K562 (cell line): ENCODE results near the gene DNAJB12. TPM values are rescaled to one million over a fixed set of nuclear protein-coding genes. Genes with fewer than 3 reads are reported as not detected.

Source experiments
- CREBBP ChIP-seq: IDR thresholded peaks from one replicate; pipeline ENCODE4 v1.6.1; 2012; ENCODE audit warnings: low read depth, mild to moderate bottlenecking, control low read depth, inconsistent platforms, low read length
- CREM ChIP-seq: IDR thresholded peaks from 2 replicates; pipeline ENCODE4 v1.6.1; 2014; ENCODE audit warnings: antibody characterized with exemption, low read depth
- FOSL1 ChIP-seq: fragments of 200-800 bp; sonication (Bioruptor generic); conservative IDR thresholded peaks from 2 replicates; pipeline ENCODE4 v1.6.1; 2016; ENCODE audit warnings: missing genetic modification characterization, missing compliant biosample characterization
- GTF2B ChIP-seq: IDR thresholded peaks from 2 replicates; pipeline ENCODE4 v1.6.1; 2011; ENCODE audit not compliant: insufficient read length; ENCODE audit errors: extremely low read depth
- HLTF ChIP-seq: fragments of 450-650 bp; IDR thresholded peaks from 2 replicates; pipeline ENCODE4 v1.6.1; 2016
- NFE2L1 ChIP-seq: fragments of 450-650 bp; IDR thresholded peaks from 2 replicates; pipeline ENCODE4 v1.6.1; 2016; ENCODE audit warnings: missing genetic modification characterization, low read depth, mild to moderate bottlenecking, missing compliant biosample characterization, moderate library complexity, borderline replicate concordance
- POLR2G ChIP-seq: fragments of 200-400 bp; formaldehyde crosslinking; IDR thresholded peaks from 2 replicates; pipeline ENCODE4 v1.6.1; 2017; ENCODE audit warnings: low read depth, mild to moderate bottlenecking, antibody characterized with exemption, low read length, moderate library complexity
- POLR3A ChIP-seq: IDR thresholded peaks from 2 replicates; pipeline ENCODE4 v1.6.1; 2011; ENCODE audit warnings: borderline replicate concordance, mild to moderate bottlenecking, moderate library complexity; ENCODE audit not compliant: insufficient read length, insufficient read depth; ENCODE audit errors: extremely low read depth
- SFPQ ChIP-seq: fragments of 200-400 bp; formaldehyde crosslinking; IDR thresholded peaks from 2 replicates; pipeline ENCODE4 v1.6.1; 2017; ENCODE audit warnings: mild to moderate bottlenecking, low read depth, low read length, moderate library complexity
- SNAPC5 ChIP-seq: fragments of 250-450 bp; sonication (Bioruptor Pico); IDR thresholded peaks from 2 replicates; pipeline ENCODE4 v1.8.0; 2021; ENCODE audit warnings: moderate library complexity, mild to moderate bottlenecking, inconsistent platforms
- ZBTB40 ChIP-seq, 2 experiments: fragments of 450-650 bp in 1 of 2; sonication (generic) in 1 of 2; formaldehyde crosslinking in 1 of 2; IDR thresholded peaks; 2 replicates each; pipeline versions ENCODE4 v1.7.1 to v1.9.0; 2016 to 2022; ENCODE audit warnings: inconsistent platforms in 1 of 2, mild to moderate bottlenecking in 1 of 2, missing genetic modification reagents in 1 of 2
- ZNF395 ChIP-seq: fragments of 200-800 bp; sonication (Bioruptor generic); IDR thresholded peaks from 2 replicates; pipeline ENCODE4 v1.6.1; 2017; ENCODE audit warnings: missing genetic modification characterization, missing compliant biosample characterization
- polyA plus RNA-seq, 8 experiments: library from polyadenylated mRNA; depleted of rRNA in 4 of 8; stranded (reverse) in 5 of 8; unstranded in 3 of 8; fragments of >200 nt; fragmentation: Nextera tagmentation in 2 of 8; fragmentation: Illumina TruSeq in 1 of 8; extraction: Ambion mirVana in 2 of 8; extraction: Trizol in 1 of 8; gene quantifications; 2 replicates each; pipeline versions ENCODE4 v1.2.1 to v1.2.3, GENCODE V29; 2011 to 2014; ENCODE audit warnings: inconsistent platforms in 1 of 8, missing spikeins in 1 of 8
- total RNA-seq, 7 experiments: library from RNA; depleted of rRNA in 6 of 7; stranded (reverse); fragments of >200 nt in 6 of 7; fragmentation: Illumina TruSeq in 2 of 7; extraction: Trizol in 2 of 7; gene quantifications; 2 replicates each; pipeline versions ENCODE4 v1.2.1 to v1.2.3, GENCODE V29; 2011 to 2021; ENCODE audit warnings: low replicate concordance in 1 of 7

DNAJB12 gene
- total and polyA plus RNA-seq, 9 of the 15 experiments (the other 6 are each of a cell fraction or from before 2014, with no cell fraction given) = 3.5 to 31.5 (median 20.3) TPM

GRCh38 chr10:72297805-72298591 is 56.7 kb downstream of the DNAJB12 start (continued):
- TF ChIP-seq ZBTB40 (IDR thresholded peaks at IDR 0.05) (peak; percentile 45; the same call in 1 of the 2 replicates), ZBTB40 (CRISPR knock-in tag; IDR thresholded peaks at IDR 0.05) (no peak), NFE2L1 (tag) (no peak; the same call in 1 of the 2 replicates), POLR3A (no peak), SNAPC5 (CRISPR knock-in tag) (no peak), ZNF395 (CRISPR knock-in tag) (peak; percentile 96), CREBBP (no peak), FOSL1 (tag) (peak; percentile 93), SFPQ (no peak), POLR2G (peak; percentile 94), GTF2B (no peak), HLTF (0 out of 2 replicates have a peak, but pooled peaks have one; percentile 24), CREM (peak; percentile 83)
